Central memory CD8-positive, alpha-beta T cell (primary cell): ENCODE measurements around the gene CLASP1.
"Not testable (repeated sequence)": the region's sequence is repeated elsewhere in the genome, so short reads cannot be mapped to it uniquely, and the experiment has no call there.

Experiments used
- ATAC-seq: fragments of 150-1000 bp; cut with Tn5 transposase; replicated peaks from 2 replicates; pipeline ENCODE4 v1.10.0; 2022; ENCODE audit warnings: mild to moderate bottlenecking, moderate FRiP score, moderate number of reproducible peaks; ENCODE audit not compliant: poor library complexity, severe bottlenecking; ENCODE audit errors: extremely low read depth
- DNase-seq, 2 donors: peaks; one replicate each; pipeline ENCODE4 v3.0.0; 2021; ENCODE audit warnings: low spot score in 2 of 2
- H3K27ac Mint-ChIP-seq: one replicate; pipeline ENCODE4 v1.8.0; 2022; ENCODE audit warnings: low read depth, mild to moderate bottlenecking, moderate library complexity, mixed read lengths
- H3K27me3 Mint-ChIP-seq: one replicate; pipeline ENCODE4 v1.8.0; 2022; ENCODE audit warnings: mixed read lengths
- H3K36me3 Mint-ChIP-seq: one replicate; pipeline ENCODE4 v1.8.0; 2022; ENCODE audit warnings: mild to moderate bottlenecking, moderate library complexity, mixed read lengths; ENCODE audit not compliant: insufficient read depth
- H3K4me1 Mint-ChIP-seq: one replicate; pipeline ENCODE4 v1.8.0; 2022; ENCODE audit warnings: mixed read lengths
- H3K4me3 Mint-ChIP-seq: one replicate; pipeline ENCODE4 v1.8.0; 2022; ENCODE audit warnings: mild to moderate bottlenecking, moderate library complexity, mixed read lengths
- H3K9me3 Mint-ChIP-seq: one replicate; pipeline ENCODE4 v1.8.0; 2022; ENCODE audit warnings: mixed read lengths

Gene CLASP1

DNA sequence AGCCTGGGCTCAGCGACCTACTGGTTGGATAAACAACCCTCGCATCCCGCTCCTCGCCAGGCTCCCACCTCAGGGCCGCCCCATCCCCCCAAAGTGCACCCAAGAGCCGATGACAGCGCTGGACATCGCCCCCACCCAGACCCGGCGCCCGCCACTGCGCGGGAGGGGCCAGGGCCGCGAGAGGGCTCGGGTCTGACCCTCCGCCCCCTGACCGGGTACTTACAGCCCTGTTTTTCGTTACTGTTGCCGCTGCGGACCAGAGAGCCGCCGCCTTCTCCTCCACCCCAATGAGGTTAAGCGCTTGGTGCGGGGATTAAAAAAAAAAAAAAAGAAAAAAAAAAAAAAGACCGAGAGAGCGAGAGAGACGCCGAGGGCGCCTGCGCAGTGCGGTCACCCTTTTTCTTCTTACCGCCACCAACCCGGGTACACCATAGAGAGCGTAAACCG, at the start of gene CLASP1:
TSS of gene CLASP1 (minus strand) at position 314 of the 447 bp plus-strand sequence. CDS start 43,567 bp downstream, outside the sequence.
- H3K27ac Mint-ChIP-seq: peak within 1 kb of the TSS; percentile 100
- H3K4me1 Mint-ChIP-seq: peaks cover 60% of the 10 kb centered on the region

GRCh38 chr2:121698318-121698930, 49.2 kb upstream of the CLASP1 start:
- Mint-ChIP-seq H3K27ac (peak overlapping the region; percentile 99), H3K4me1 (peaks cover 36% of the 10 kb centered on the region), H3K9me3 (no peaks in the 10 kb centered on the region), H3K36me3 (peaks cover 17% of the 10 kb centered on the region), H3K27me3 (no peaks in the 10 kb centered on the region), H3K4me3 (peak overlapping the region; percentile 46)
- ATAC-seq (no peak), DNase-seq (no peak)

More for the DNA sequence above, at the start of gene CLASP1:
- Mint-ChIP-seq H3K36me3 (peaks cover 27% of the 10 kb centered on the region), H3K4me3 (peak within 1 kb of the TSS; percentile 96), H3K27me3 (no peaks in the 10 kb centered on the region), H3K9me3 (no peaks in the 10 kb centered on the region)
- ATAC-seq: peak; percentile 8
- no peak for DNase-seq

GRCh38 chr2:121697108-121697631, 47.9 kb upstream of the CLASP1 start:
- H3K27ac Mint-ChIP-seq: peak overlapping the region; percentile 99
- H3K9me3 Mint-ChIP-seq: no peaks in the 10 kb centered on the region
- peaks cover 36% of the 10 kb centered on the region for H3K4me1 Mint-ChIP-seq
- peaks cover 17% of the 10 kb centered on the region for H3K36me3 Mint-ChIP-seq
- H3K4me3 Mint-ChIP-seq: no peak overlapping the region
- ATAC-seq (no peak), DNase-seq (no peak)
- no peaks in the 10 kb centered on the region for H3K27me3 Mint-ChIP-seq

- no peak for ATAC-seq
- no peaks in the 10 kb centered on the region for H3K9me3 Mint-ChIP-seq
- DNase-seq: no peak
- no peaks in the 10 kb centered on the region for H3K27me3 Mint-ChIP-seq
- H3K27ac Mint-ChIP-seq: peak overlapping the region; percentile 99
- peaks cover 17% of the 10 kb centered on the region for H3K36me3 Mint-ChIP-seq
- no peak overlapping the region for H3K4me3 Mint-ChIP-seq
- peaks cover 30% of the 10 kb centered on the region for H3K4me1 Mint-ChIP-seq
These were observed 47.2 kb upstream of the CLASP1 start for GRCh38 chr2:121696410-121696930.

- no peaks in the 10 kb centered on the region for H3K9me3 Mint-ChIP-seq
- H3K4me3 Mint-ChIP-seq: no peak overlapping the region
- DNase-seq: no peak
- H3K27ac Mint-ChIP-seq: peak overlapping the region; percentile 99
- no peaks in the 10 kb centered on the region for H3K27me3 Mint-ChIP-seq
- no peak for ATAC-seq
- peaks cover 20% of the 10 kb centered on the region for H3K4me1 Mint-ChIP-seq
- peaks cover 11% of the 10 kb centered on the region for H3K36me3 Mint-ChIP-seq
These were observed 45.8 kb upstream of the CLASP1 start for GRCh38 chr2:121695171-121695451.

GRCh38 chr2:121694398-121695170, 45.3 kb upstream of the CLASP1 start:
- ATAC-seq (no peak), DNase-seq (no peak)
- Mint-ChIP-seq H3K4me3 (no peak overlapping the region), H3K27ac (peak overlapping the region; percentile 99), H3K36me3 (peaks cover 7% of the 10 kb centered on the region), H3K9me3 (no peaks in the 10 kb centered on the region), H3K4me1 (peaks cover 15% of the 10 kb centered on the region), H3K27me3 (no peaks in the 10 kb centered on the region)

DNA sequence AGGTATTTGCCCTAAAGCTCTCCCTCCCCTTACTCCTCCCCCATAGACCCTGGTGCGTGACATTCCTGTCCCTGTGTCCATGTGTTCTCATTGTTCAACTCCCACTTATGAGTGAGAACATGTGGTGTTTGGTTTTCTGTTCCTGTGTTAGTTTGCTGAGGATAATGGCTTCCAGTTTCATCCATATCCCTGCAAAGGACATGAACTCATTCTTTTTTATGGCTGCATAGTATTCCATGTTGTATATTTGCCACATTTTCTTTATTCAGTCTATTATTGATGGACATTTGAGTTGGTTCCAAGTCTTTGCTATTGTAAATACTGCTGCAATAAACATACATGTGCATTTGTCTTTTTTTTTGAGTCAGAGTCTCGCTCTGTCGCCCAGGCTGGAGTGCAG, 41.3 kb upstream of the CLASP1 start:
- not testable (repeated sequence) for DNase-seq, H3K9me3 Mint-ChIP-seq, H3K4me3 Mint-ChIP-seq, H3K4me1 Mint-ChIP-seq, H3K27me3 Mint-ChIP-seq, H3K36me3 Mint-ChIP-seq, ATAC-seq, H3K27ac Mint-ChIP-seq

DNA sequence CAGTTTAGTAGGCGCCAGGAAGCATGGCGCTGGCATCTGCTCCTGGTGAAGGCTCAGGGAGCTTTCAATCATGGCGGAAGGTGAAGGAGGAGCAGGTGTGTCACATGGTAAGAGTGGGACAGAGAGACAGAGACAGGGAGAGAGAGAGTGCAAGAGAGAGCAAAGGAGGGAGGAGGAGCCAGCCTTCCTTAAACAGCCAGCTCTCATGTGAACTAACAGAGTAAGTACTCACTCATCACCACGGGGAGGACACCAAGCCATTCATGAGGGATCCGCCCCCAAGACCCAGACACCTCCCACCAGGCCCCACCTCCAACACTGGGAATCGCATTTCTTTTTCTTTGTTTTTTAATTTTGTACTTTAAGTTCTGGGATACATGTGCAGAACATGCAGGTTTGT, 40.8 kb upstream of the CLASP1 start:
- no peak for DNase-seq
- Mint-ChIP-seq H3K4me3 (no peak overlapping the region), H3K36me3 (no peaks in the 10 kb centered on the region), H3K27ac (no peak overlapping the region), H3K27me3 (no peaks in the 10 kb centered on the region), H3K4me1 (peaks cover 7% of the 10 kb centered on the region), H3K9me3 (no peaks in the 10 kb centered on the region)
- no peak for ATAC-seq

DNA sequence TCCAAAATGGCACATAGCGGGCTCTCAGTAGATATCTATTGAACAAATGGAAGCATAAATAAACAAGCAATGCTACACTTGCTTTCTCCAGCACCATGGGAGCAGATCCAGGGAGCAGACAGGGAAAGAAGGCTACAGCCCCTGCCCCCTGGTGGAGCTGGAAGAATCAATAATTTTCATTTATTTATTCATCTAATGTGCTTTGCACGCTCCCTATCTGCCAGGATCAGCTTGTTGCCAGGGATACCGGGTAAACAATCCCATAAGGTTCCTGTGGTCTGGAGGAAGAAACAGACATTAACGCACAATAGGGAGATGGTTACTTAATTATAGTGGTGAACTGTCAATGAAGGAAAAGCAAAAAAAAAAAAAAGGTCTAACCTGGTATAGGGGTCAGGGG, 40.1 kb upstream of the CLASP1 start:
- no peaks in the 10 kb centered on the region for H3K36me3 Mint-ChIP-seq
- DNase-seq (no peak), ATAC-seq (no peak)
- no peak overlapping the region for H3K4me3 Mint-ChIP-seq
- peaks cover 1% of the 10 kb centered on the region for H3K9me3 Mint-ChIP-seq
- no peaks in the 10 kb centered on the region for H3K27me3 Mint-ChIP-seq
- peaks cover 7% of the 10 kb centered on the region for H3K4me1 Mint-ChIP-seq
- no peak overlapping the region for H3K27ac Mint-ChIP-seq

DNA sequence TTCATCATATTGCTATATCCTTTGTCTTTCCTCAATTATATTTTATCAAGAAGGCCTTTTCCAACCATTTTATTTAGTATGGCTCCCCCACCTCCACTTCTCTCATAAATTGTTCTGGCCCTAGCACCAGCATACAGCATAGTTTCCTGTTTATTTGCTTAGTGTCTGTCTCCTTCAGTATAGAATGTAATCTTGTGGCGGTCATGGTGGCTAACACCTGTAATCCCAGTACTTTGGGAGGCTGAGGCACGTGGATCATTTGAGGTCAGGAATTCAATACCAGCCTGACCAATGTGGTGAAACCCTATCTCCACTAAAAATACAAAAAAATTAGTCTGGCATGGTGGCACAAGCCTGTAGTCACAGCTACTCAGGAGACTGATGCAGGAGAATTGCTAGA, 39.6 kb upstream of the CLASP1 start:
- Mint-ChIP-seq H3K4me1 (peaks cover 7% of the 10 kb centered on the region), H3K36me3 (no peaks in the 10 kb centered on the region), H3K27ac (no peak overlapping the region), H3K27me3 (no peaks in the 10 kb centered on the region), H3K4me3 (no peak overlapping the region), H3K9me3 (peaks cover 7% of the 10 kb centered on the region)
- DNase-seq (no peak), ATAC-seq (no peak)

DNA sequence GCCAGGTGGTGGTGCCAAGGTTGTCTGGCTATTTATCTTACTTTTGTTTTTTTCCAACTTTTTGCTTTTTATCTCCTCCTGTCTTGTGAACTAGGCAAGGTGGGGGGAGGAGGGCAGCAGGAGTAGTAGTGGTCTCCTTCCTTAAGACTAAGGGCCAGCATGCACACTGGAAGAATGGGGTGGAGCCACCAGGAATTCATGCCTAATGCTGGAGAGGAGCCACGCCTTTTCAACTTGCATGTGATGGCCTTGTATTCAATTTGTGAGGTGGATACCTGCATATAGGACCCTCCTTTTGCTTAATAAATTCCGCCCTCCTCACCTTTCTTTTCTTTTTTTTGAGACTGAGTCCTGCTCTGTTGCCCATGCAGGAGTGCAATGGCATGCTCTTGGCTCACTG, 37.6 kb upstream of the CLASP1 start:
- no peak for DNase-seq
- Mint-ChIP-seq H3K27ac (no peak overlapping the region), H3K9me3 (peaks cover 18% of the 10 kb centered on the region), H3K27me3 (no peaks in the 10 kb centered on the region), H3K36me3 (no peaks in the 10 kb centered on the region), H3K4me1 (peaks cover 7% of the 10 kb centered on the region), H3K4me3 (no peak overlapping the region)
- ATAC-seq: no peak

DNA sequence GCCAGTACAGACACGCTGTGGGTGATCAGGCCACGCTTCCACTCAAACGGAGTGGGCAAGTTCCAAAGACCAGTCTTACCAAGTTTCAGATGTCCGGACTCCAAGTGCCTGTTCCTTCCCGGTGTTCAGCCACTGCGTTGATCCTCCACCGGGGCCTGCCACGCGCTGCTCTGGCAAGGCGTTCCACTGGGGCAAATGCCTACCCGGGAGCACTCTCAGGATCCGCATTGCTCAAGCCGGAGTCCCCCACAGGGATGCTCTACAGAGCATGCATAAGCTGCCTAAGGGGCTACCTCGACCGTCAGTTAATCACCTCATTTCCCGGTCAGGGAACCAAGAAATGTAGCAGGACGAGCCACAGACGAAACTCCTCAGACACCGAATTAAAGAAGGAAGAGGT, 37.0 kb upstream of the CLASP1 start:
- no peak overlapping the region for H3K4me3 Mint-ChIP-seq
- H3K4me1 Mint-ChIP-seq: peaks cover 7% of the 10 kb centered on the region
- DNase-seq (no peak), ATAC-seq (no peak)
- no peaks in the 10 kb centered on the region for H3K27me3 Mint-ChIP-seq
- peaks cover 21% of the 10 kb centered on the region for H3K9me3 Mint-ChIP-seq
- H3K27ac Mint-ChIP-seq: no peak overlapping the region
- H3K36me3 Mint-ChIP-seq: no peaks in the 10 kb centered on the region
